Fibroblast of mammary gland (primary cell): ENCODE measurements around the gene PIK3CD.

Source experiments
- DNase-seq: peaks from one replicate; pipeline ENCODE4 v3.0.0-alpha.2; 2010; ENCODE audit warnings: low read depth
- H3K4me3 ChIP-seq: 2 replicates; pipeline ENCODE4 v1.5.1; 2011; ENCODE audit warnings: low read depth, mild to moderate bottlenecking, low read length, moderate library complexity; ENCODE audit not compliant: control insufficient read depth
- TF ChIP-seq, protein P1 (sequence below): conservative IDR thresholded peaks from 2 replicates; pipeline ENCODE4 v1.5.1; 2011; ENCODE audit warnings: low read depth, low read length, inconsistent platforms; ENCODE audit not compliant: control insufficient read depth, insufficient read depth

PIK3CD gene

DNA sequence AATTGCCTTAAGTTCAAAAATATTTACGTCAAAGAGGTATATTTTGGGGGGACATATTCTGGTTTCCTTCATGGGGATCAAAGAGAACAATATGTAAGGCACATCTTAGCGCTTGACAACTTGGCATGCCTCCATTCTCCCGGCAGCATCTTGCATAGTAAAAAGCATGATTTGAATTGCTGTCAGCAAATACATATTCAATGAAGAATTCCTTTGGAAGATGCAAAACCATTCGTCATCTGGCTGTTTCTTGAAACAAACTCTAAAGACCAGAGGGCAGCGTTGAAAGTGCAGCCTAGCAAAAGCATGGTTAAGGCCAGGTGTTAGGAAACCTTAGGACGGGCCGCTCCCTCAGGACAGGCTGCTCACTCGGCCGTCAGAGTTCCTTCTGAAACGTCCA lies 3.4 kb upstream of the PIK3CD start:
- no peak for DNase-seq
- TF ChIP-seq, protein P1, sequence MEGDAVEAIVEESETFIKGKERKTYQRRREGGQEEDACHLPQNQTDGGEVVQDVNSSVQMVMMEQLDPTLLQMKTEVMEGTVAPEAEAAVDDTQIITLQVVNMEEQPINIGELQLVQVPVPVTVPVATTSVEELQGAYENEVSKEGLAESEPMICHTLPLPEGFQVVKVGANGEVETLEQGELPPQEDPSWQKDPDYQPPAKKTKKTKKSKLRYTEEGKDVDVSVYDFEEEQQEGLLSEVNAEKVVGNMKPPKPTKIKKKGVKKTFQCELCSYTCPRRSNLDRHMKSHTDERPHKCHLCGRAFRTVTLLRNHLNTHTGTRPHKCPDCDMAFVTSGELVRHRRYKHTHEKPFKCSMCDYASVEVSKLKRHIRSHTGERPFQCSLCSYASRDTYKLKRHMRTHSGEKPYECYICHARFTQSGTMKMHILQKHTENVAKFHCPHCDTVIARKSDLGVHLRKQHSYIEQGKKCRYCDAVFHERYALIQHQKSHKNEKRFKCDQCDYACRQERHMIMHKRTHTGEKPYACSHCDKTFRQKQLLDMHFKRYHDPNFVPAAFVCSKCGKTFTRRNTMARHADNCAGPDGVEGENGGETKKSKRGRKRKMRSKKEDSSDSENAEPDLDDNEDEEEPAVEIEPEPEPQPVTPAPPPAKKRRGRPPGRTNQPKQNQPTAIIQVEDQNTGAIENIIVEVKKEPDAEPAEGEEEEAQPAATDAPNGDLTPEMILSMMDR: no peak
- no peak overlapping the region for H3K4me3 ChIP-seq

GRCh38 chr1:9649769-9650168 lies 1.8 kb upstream of the PIK3CD start:
- H3K4me3 ChIP-seq: no peak overlapping the region
- DNase-seq: no peak
- TF ChIP-seq, protein P1: no peak

DNA sequence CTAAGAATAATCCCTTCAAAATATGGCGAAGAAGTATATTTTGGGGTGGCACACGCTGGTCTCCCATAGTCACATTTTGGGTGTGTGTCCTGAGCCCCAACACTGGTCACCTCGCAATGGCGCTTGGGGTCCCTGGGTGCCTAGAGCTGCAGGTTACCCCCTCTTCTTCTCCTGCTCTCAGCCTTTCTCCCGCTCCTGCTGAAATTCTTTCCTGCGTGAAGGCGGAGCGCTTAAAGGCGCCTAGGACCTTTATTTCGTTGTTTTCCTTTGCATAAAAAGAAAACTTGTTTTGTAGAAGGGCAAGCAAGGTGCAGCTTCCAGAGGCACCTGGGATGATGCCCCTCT lies 339 bp upstream of the PIK3CD start:
- DNase-seq: no peak
- TF ChIP-seq, protein P1: no peak
- H3K4me3 ChIP-seq: no peak overlapping the region

GRCh38 chr1:9652379-9653209 lies 1.1 kb downstream of the PIK3CD start:
- TF ChIP-seq, protein P1: no peak
- H3K4me3 ChIP-seq: peak overlapping the region; percentile 21
- no peak for DNase-seq

DNA sequence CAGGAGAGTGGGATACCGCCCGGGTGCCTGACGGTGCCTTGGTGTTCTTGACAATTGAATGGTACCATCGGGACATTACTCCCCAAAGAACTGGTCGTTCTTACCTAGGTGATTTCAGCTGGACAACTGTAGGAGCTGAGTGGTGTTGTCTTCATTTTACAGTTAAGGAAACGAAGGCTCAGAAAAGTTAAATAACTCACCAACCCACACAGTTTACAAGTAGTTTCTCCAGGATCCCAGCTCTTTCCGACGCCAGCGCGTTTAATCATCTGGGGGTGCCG lies 1.6 kb downstream of the PIK3CD start:
- no peak for DNase-seq
- H3K4me3 ChIP-seq: no peak overlapping the region
- TF ChIP-seq, protein P1: no peak

GRCh38 chr1:9653491-9654050 lies 2.0 kb downstream of the PIK3CD start:
- H3K4me3 ChIP-seq: no peak overlapping the region
- TF ChIP-seq, protein P1: no peak
- no peak for DNase-seq
